Activated naive CD8-positive, alpha-beta T cell treated with anti-CD3 and anti-CD28 coated beads, Interleukin-2, amount 10 ng/mL, durations not matched to agents 7 days and 5 days (primary cell): ENCODE measurements around the gene OPA3. TPM values are rescaled to one million over a fixed set of nuclear protein-coding genes. Genes with fewer than 3 reads are reported as not detected.

ENCODE experiments used
- ATAC-seq: fragments of 150-1000 bp; cut with Tn5 transposase; one replicate; pipeline ENCODE4 v1.10.0; 2021; ENCODE audit warnings: low read depth, moderate library complexity
- POLR2A ChIA-PET: fragments of 350-600 bp; sonication (Branson Sonifier 250); formaldehyde crosslinking; loops from one replicate; lab custom pipeline; 2021; ENCODE audit warnings: antibody characterized with exemption; lab: Charles Lee
- DNase-seq: peaks from one replicate; pipeline ENCODE4 v3.0.0; 2021
- H3K27ac Mint-ChIP-seq: one replicate; pipeline ENCODE4 v1.8.0; 2022; ENCODE audit warnings: mild to moderate bottlenecking, mixed read lengths
- H3K27me3 Mint-ChIP-seq: one replicate; pipeline ENCODE4 v1.8.0; 2022; ENCODE audit warnings: mild to moderate bottlenecking, moderate library complexity, mixed read lengths
- H3K36me3 Mint-ChIP-seq: one replicate; pipeline ENCODE4 v1.8.0; 2021; ENCODE audit warnings: mild to moderate bottlenecking, mixed read lengths
- H3K4me1 Mint-ChIP-seq: one replicate; pipeline ENCODE4 v1.8.0; 2021; ENCODE audit warnings: mixed read lengths
- H3K4me3 Mint-ChIP-seq: one replicate; pipeline ENCODE4 v1.8.0; 2022; ENCODE audit warnings: mild to moderate bottlenecking, moderate library complexity, mixed read lengths
- H3K9me3 Mint-ChIP-seq: one replicate; pipeline ENCODE4 v1.8.0; 2021; ENCODE audit warnings: mixed read lengths
- total RNA-seq, 2 experiments: library from RNA; stranded (reverse); gene quantifications; one replicate each; pipeline ENCODE4 v1.2.3, GENCODE V29; 2021

Gene OPA3
- total RNA-seq, 2 experiments from 2014 or later, result 10.6 to 11.8 TPM

DNA sequence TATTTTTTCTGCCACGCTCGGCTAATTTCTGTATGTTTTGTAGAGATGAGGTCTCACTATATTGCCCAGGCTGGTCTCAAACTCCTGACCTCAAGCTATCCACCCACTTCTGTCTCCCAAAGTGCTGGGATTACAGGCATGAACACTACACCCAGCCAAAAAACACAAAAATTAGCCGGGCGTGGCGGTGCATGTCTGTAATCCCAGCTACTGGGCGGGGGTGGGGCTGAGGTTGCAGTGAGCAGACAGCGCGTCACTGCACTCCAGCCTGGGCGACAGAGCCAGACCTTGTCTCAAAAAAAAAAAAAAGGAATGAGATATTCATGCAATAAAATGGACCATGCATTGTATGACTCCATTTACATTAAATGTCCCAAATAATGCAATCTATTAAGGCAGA, 45.1 kb downstream of the OPA3 start:
- POLR2A ChIA-PET, result interaction anchor here (0.6 to 0.7 kb wide), 2 partner anchors 111 to 126 kb away, joined by 3 to 4 read pairs; no protein-coding TSS in a partner anchor
- ATAC-seq, result no peak
- peaks cover 6% of the 10 kb centered on the region for H3K4me1 Mint-ChIP-seq

DNA sequence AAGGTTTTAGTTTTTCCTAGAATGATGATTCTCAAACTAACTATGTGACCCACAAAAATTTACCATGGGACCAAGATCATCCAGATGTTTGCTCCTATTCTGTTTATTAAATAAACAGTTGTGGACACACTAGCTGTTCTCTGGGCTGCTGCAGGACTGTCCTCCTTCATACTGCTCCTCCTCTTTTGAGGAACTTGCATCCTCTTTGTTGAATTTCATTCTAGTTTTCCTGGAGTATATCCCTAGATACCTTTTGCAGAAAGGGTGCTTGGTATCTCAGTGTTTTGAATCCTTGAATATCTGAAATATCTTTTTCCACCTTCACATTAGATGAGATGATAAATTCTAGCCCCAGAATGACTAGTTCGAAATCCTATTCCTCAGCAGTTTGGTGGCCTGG, 53.3 kb downstream of the OPA3 start:
- no peak for ATAC-seq
- peaks cover 4% of the 10 kb centered on the region for H3K4me1 Mint-ChIP-seq
- H3K9me3 Mint-ChIP-seq, result peaks cover 2% of the 10 kb centered on the region
- POLR2A ChIA-PET, result no interaction called here
- H3K4me3 Mint-ChIP-seq, result no peak overlapping the region
- no peak overlapping the region for H3K27ac Mint-ChIP-seq
- H3K36me3 Mint-ChIP-seq, result peaks cover 10% of the 10 kb centered on the region
- H3K27me3 Mint-ChIP-seq, result no peaks in the 10 kb centered on the region
- no peak for DNase-seq

More for the DNA sequence above, 45.1 kb downstream of the OPA3 start:
- no peaks in the 10 kb centered on the region for H3K27me3 Mint-ChIP-seq
- peaks cover 4% of the 10 kb centered on the region for H3K36me3 Mint-ChIP-seq
- H3K4me3 Mint-ChIP-seq, result no peak overlapping the region
- no peak for DNase-seq
- peaks cover 5% of the 10 kb centered on the region for H3K9me3 Mint-ChIP-seq
- no peak overlapping the region for H3K27ac Mint-ChIP-seq

DNA sequence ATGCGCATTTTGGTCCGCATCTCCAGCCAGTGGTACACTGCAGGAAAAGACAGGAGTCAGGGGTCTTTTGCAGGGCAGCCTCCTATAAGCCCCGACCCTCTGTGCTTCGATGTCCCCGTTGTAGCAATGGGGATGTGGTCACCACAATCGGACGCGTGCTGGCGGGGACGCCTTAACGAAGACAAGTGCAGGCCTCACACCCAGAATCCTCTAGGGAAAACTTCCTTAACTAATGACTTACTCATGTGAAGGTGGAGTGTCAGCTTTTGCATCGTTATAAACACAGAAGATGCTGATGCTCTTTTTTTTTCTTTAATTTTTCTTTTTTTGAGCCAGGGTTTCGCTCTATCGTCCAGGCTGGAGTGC, 55.2 kb downstream of the OPA3 start:
- Mint-ChIP-seq H3K36me3 (peaks cover 13% of the 10 kb centered on the region), H3K27me3 (no peaks in the 10 kb centered on the region), H3K27ac (no peak overlapping the region), H3K4me1 (peaks cover 11% of the 10 kb centered on the region), H3K4me3 (no peak overlapping the region), H3K9me3 (peaks cover 2% of the 10 kb centered on the region)
- POLR2A ChIA-PET, result interaction anchor here (0.6 to 1.5 kb wide), 4 partner anchors 22 to 112 kb away, joined by 3 to 5 read pairs (median 3); partner anchors contain the start of gene VASP
- no peak for ATAC-seq
- no peak for DNase-seq

DNA sequence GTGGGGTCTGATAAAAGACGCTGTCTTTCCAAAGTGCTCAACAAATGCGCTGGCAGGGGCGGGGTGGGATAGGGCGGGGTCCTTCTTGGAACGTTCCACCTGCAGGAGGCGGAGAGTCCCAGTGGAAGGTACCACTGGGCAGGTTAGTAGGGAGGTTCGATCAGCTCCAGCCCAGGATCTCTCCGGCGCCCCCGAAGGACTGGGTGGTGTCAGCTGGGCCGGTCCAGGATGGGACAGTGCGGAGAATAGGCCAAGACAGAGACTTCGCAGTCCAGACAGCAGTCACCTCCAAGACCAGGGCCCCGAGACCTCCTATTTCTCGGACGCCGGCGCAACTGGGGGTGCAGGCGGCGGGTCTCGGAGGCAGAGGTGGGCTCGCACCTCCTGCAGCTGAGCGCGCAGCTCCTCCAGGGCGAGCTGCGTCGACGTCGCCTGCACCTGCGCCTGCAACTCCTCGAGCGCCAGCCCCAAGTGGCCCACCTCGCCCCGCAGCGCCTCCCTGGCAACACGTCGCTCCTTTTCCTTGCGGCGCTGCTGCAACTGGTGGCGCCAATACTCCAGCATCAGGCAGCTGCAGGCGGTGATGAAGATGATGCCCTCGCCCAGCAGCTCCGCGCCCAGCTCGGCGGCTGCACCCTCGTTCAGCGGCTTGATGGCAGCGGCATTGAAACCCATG, 55.7 kb downstream of the OPA3 start:
- peaks cover 15% of the 10 kb centered on the region for H3K36me3 Mint-ChIP-seq
- no peaks in the 10 kb centered on the region for H3K27me3 Mint-ChIP-seq
- H3K9me3 Mint-ChIP-seq, result peaks cover 2% of the 10 kb centered on the region
- no peak overlapping the region for H3K27ac Mint-ChIP-seq
- H3K4me3 Mint-ChIP-seq, result no peak overlapping the region
- ATAC-seq (peak; percentile 34), DNase-seq (no peak)
- H3K4me1 Mint-ChIP-seq, result peaks cover 13% of the 10 kb centered on the region
- POLR2A ChIA-PET, result interaction anchor here (0.6 to 1.5 kb wide), 4 partner anchors 18 to 112 kb away, joined by 3 to 5 read pairs (median 3); partner anchors contain the start of gene VASP

DNA sequence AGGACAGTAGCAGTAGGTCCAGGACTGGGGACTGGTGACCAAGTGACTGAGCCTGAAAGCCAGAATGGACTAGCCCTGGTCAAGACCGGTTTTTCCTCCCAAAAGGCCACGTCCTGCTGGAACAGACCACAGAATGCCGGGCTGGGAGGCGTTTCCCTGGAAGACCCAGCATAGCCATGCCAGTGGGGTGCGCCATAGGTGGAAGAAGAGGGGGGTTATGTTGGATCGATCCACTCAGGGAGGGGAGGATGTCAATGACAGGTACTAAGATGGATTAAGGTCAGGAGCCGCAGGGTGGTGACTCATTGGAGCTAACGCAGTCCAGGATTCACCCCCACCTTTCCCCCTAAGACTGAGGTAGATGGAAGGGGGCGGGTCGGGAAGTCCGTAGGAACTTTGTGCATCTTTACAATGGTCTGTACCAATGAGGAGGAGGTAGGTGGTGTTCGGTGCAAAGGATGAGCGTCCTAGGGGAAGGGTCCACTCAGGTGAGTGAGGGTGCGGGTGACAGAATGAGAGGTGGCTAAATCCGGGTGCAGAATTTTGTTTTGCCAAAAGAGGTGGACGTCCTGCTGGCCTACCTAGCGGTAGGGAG, 56.4 kb downstream of the OPA3 start:
- DNase-seq (no peak), ATAC-seq (no peak)
- Mint-ChIP-seq H3K9me3 (peaks cover 2% of the 10 kb centered on the region), H3K27ac (no peak overlapping the region), H3K36me3 (peaks cover 20% of the 10 kb centered on the region), H3K4me1 (peaks cover 19% of the 10 kb centered on the region), H3K27me3 (no peaks in the 10 kb centered on the region), H3K4me3 (no peak overlapping the region)
- POLR2A ChIA-PET, result interaction anchor here (0.6 kb wide), 1 partner anchor 18 kb away, joined by 3 read pairs; no protein-coding TSS in a partner anchor

DNA sequence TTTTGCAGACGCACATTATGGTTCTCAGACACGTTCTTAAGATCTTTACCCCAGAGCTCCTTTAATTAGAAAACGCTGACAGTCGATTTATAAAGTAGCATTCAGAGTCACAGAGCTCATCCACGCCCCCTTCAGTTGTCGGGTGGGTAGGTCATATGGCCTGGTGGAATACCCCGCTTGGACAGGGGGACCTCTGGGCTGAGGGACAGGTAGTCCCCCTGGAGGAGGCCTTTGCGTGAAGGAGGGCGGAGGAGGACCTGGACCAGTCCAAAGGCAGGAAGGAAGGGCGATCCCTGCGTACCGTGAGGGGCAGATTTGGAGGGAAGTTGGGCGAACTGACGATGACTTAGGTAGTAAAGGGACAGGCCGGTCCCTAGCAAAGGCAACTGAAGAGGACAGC, 56.9 kb downstream of the OPA3 start:
- Mint-ChIP-seq H3K4me1 (peaks cover 20% of the 10 kb centered on the region), H3K9me3 (peaks cover 2% of the 10 kb centered on the region), H3K4me3 (no peak overlapping the region), H3K27ac (no peak overlapping the region), H3K36me3 (peaks cover 20% of the 10 kb centered on the region), H3K27me3 (no peaks in the 10 kb centered on the region)
- ATAC-seq (no peak), DNase-seq (no peak)
- POLR2A ChIA-PET, result no interaction called here

DNA sequence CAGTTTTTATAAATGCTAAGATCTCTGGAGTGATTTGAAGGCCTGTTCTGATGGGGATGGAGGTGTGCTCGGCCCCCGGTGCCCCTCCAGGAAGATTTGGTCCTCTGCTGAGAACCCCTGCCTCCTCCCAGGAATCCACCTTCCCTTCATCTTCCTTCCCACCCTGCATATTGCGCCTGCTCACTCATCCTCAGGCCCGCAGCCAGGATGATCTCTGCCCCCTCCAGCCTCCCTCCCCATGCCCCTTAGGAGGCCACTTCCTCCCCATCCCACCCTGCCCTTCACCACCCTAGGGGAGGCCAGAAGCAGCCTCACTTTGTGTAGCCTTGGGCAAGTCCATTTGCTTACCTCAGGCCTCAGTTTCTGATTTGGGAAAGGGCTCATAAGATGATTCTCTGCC, 57.6 kb downstream of the OPA3 start:
- Mint-ChIP-seq H3K27ac (no peak overlapping the region), H3K36me3 (peaks cover 20% of the 10 kb centered on the region), H3K27me3 (no peaks in the 10 kb centered on the region), H3K4me1 (peaks cover 20% of the 10 kb centered on the region), H3K4me3 (no peak overlapping the region), H3K9me3 (no peaks in the 10 kb centered on the region)
- DNase-seq (no peak), ATAC-seq (no peak)
- POLR2A ChIA-PET, result no interaction called here

DNA sequence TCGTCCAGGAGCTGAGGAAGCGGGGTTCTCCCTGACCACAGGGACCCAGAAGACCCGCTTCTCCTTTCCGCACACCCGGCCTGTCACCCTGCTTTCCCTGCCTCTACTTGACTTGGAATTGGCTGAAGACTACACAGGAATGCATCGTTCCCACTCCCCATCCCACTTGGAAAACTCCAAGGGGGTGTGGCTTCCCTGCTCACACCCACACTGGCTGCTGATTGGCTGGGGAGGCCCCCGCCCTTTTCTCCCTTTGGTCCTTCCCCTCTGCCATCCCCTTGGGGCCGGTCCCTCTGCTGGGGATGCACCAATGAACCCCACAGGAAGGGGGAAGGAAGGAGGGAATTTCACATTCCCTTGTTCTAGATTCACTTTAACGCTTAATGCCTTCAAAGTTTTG, 58.5 kb downstream of the OPA3 start:
- POLR2A ChIA-PET, result interaction anchor here (1.0 to 1.4 kb wide), 2 partner anchors 30 to 57 kb away, joined by 3 read pairs; no protein-coding TSS in a partner anchor
- H3K27ac Mint-ChIP-seq, result no peak overlapping the region
- DNase-seq, result no peak

DNA sequence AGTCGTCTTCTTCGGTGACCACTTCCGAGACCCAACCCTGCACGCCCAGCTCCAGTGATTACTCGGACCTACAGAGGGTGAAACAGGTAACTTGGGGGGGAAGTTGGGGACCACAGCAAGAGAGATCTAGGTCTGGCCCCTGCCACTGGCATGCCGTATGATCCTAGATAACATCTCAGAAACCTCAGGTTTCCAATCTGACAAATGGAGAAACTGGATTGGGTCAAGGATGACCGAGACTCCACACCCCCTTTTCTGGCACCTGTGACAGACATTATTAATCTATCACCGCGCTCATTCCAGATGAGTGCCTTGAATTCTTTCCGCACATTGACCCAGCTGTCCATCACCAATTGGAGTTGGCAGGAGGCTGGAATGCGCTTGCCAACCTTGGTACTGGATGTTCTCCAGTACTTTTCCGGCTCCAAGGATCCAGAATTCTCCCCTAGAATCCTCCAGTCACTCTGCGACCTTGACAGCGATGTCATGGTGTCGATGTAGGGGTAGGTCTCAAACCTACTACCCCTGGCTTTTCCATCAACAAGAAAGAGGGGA, 60.0 kb downstream of the OPA3 start:
- H3K4me3 Mint-ChIP-seq, result no peak overlapping the region
- H3K9me3 Mint-ChIP-seq, result no peaks in the 10 kb centered on the region
- H3K36me3 Mint-ChIP-seq, result peaks cover 20% of the 10 kb centered on the region
- DNase-seq (no peak), ATAC-seq (no peak)
- no peak overlapping the region for H3K27ac Mint-ChIP-seq
- POLR2A ChIA-PET, result no interaction called here
- H3K4me1 Mint-ChIP-seq, result peaks cover 22% of the 10 kb centered on the region
- no peaks in the 10 kb centered on the region for H3K27me3 Mint-ChIP-seq

More for the DNA sequence above, 58.5 kb downstream of the OPA3 start:
- H3K4me1 Mint-ChIP-seq, result peaks cover 22% of the 10 kb centered on the region
- no peaks in the 10 kb centered on the region for H3K9me3 Mint-ChIP-seq
- H3K27me3 Mint-ChIP-seq, result no peaks in the 10 kb centered on the region
- ATAC-seq, result no peak
- peaks cover 20% of the 10 kb centered on the region for H3K36me3 Mint-ChIP-seq
- no peak overlapping the region for H3K4me3 Mint-ChIP-seq

DNA sequence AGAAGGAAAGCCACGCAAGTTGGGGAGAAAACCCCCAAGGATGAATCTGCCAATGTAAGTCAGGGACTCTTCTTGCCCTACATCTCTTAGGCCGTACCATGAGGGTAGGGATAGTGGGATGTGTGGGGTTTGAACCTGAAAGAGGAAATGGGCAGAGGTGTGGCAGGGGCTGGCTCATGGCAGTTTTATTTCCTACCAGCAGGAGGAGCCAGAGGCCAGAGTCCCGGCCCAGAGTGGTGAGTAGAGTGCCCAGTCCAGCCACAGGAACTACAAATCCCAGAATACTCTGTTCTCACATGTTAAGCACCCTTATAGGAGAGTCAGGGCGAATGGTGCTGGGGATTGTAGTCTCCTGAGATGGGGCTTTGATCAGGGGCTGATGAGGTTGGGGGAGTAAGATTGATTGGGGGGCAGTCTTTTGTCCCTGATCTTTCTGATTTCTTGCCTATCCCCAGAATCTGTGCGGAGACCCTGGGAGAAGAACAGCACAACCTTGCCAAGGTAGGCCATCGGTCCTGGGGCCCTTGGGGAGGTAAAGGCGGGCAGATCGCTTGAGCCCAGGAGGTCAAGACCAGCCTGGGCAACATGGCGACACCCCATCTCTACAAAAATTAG, 60.9 kb downstream of the OPA3 start:
- POLR2A ChIA-PET, result interaction anchor here (0.7 kb wide), 1 partner anchor 457 kb away, joined by 3 read pairs; no protein-coding TSS in a partner anchor
- H3K27me3 Mint-ChIP-seq, result no peaks in the 10 kb centered on the region
- no peaks in the 10 kb centered on the region for H3K9me3 Mint-ChIP-seq
- H3K36me3 Mint-ChIP-seq, result peaks cover 20% of the 10 kb centered on the region
- H3K4me1 Mint-ChIP-seq, result peaks cover 22% of the 10 kb centered on the region
- peak overlapping the region; percentile 25 for H3K27ac Mint-ChIP-seq
- no peak overlapping the region for H3K4me3 Mint-ChIP-seq
- DNase-seq, result peak; percentile 71
- peak; percentile 92 for ATAC-seq

DNA sequence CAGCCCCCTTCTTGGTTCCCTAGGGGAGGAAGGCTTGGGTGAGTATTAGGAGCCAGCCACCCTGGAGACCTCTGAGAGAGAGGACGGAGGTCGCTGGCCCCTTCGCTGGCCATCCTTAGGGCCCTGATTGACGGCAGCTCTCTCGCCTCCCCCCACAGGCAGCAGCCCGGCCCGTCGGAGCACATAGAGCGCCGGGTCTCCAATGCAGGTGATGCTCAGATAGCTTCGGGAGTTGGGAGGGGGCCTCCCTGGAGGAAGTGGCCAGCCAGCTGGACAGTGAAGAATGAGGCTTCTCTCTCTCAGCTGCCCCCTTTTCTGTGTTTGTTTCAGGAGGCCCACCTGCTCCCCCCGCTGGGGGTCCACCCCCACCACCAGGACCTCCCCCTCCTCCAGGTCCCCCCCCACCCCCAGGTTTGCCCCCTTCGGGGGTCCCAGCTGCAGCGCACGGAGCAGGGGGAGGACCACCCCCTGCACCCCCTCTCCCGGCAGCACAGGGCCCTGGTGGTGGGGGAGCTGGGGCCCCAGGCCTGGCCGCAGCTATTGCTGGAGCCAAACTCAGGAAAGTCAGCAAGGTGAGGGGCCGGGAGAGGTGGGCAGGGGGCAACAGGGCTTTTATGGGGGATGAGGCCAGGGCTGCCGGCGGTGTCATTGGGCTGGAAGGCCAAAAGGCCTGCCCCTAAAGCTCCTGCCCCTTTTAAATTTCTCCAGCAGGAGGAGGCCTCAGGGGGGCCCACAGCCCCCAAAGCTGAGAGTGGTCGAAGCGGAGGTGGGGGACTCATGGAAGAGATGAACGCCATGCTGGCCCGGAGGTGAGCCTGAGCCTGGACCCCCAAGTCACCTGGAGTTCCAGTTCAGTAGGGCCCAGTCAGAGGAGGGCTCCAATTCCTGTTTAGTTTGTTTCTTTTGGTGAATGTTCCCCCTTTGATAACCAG, 62.3 kb downstream of the OPA3 start:
- POLR2A ChIA-PET, result interaction anchor here (0.6 kb wide), 1 partner anchor 20 kb away, joined by 3 read pairs; no protein-coding TSS in a partner anchor
- ATAC-seq (no peak), DNase-seq (no peak)
- H3K9me3 Mint-ChIP-seq, result no peaks in the 10 kb centered on the region
- peaks cover 19% of the 10 kb centered on the region for H3K4me1 Mint-ChIP-seq
- peaks cover 20% of the 10 kb centered on the region for H3K36me3 Mint-ChIP-seq
- no peak overlapping the region for H3K27ac Mint-ChIP-seq
- H3K4me3 Mint-ChIP-seq, result no peak overlapping the region
- no peaks in the 10 kb centered on the region for H3K27me3 Mint-ChIP-seq

DNA sequence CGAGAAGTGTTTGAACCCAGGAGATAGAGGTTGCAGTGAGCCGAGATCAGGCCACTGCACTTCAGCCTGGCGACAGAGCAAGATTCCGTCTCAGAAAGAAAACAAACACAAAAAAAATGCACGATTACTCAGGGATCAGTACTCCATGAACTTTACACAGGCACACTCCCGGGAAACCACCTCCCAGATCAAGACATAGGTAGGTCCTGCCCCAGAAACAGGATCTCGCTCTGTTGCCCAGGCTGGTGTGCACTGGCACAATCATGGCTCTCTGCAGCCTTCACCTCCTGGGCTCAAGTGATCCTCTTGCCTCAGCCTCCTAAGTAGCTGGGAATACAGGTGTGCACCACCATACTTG, 66.2 kb downstream of the OPA3 start:
- POLR2A ChIA-PET, result no interaction called here
- peaks cover 17% of the 10 kb centered on the region for H3K36me3 Mint-ChIP-seq
- DNase-seq (no peak), ATAC-seq (no peak)
- H3K27me3 Mint-ChIP-seq, result no peaks in the 10 kb centered on the region
- no peak overlapping the region for H3K27ac Mint-ChIP-seq
- H3K9me3 Mint-ChIP-seq, result no peaks in the 10 kb centered on the region
- H3K4me1 Mint-ChIP-seq, result peaks cover 26% of the 10 kb centered on the region
- H3K4me3 Mint-ChIP-seq, result no peak overlapping the region
